Thyroid gland (tissue), 4 donors: ENCODE results near the gene KRT17.

Experiments used
- CTCF ChIP-seq, 6 experiments: fragments of 200-600 bp in 3 of 6; fragments of 450-650 bp in 3 of 6; sonication (generic) in 3 of 6; IDR thresholded peaks; one replicate each; pipeline ENCODE4 v1.5.1; 2016 to 2019; ENCODE audit warnings: antibody characterized with exemption in 6 of 6, mild to moderate bottlenecking in 2 of 6, inconsistent platforms in 1 of 6, moderate library complexity in 1 of 6
- POLR2A ChIP-seq, 2 donors: fragments of 450-650 bp; IDR thresholded peaks; one replicate each; pipeline ENCODE4 v1.6.1; 2017; ENCODE audit warnings: antibody characterized with exemption in 2 of 2, mild to moderate bottlenecking in 2 of 2, moderate library complexity in 1 of 2

GRCh38 chr17:41575336-41575735 lies 49.0 kb downstream of the KRT17 start:
- TF ChIP-seq POLR2A (IDR thresholded peaks at IDR 0.05): no peak
- no peak for TF ChIP-seq CTCF (IDR thresholded peaks at IDR 0.05)
